B cell (primary cell): ENCODE data around the gene CLDND2.
"Not testable (repeated sequence)": the region's sequence is repeated elsewhere in the genome, so short reads cannot be mapped to it uniquely, and the experiment has no call there.

Experiments
- EZH2 ChIP-seq: IDR thresholded peaks from 2 replicates; pipeline ENCODE4 v1.6.1; 2012; ENCODE audit warnings: borderline replicate concordance, low read depth, mild to moderate bottlenecking, moderate library complexity, low read length; ENCODE audit not compliant: insufficient read depth, poor library complexity, severe bottlenecking
- TF ChIP-seq, protein P1 (sequence below): fragments of 200-600 bp; IDR thresholded peaks from one replicate; pipeline ENCODE4 v1.8.0; 2022; ENCODE audit warnings: antibody characterized with exemption, mild to moderate bottlenecking

DNA sequence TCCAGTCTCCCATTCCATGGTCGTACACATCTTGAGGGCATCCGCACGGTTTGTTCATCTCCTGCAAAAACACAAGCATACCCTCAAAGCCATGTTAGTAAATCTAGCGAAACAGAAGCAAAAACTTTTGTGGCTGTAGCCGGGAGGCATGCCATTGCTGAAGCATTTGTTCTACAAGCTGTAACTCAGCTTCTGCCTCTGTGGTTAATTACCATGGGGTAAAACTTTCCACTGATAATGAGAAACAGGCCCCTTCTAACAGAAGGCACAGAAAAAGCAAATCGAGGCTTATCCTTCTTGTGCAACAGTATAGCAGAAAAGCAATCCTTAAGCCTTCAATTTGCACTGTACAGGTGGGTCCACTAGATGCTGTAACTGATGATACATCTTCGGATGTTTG, 31.1 kb upstream of the CLDND2 start:
- TF ChIP-seq, protein P1, sequence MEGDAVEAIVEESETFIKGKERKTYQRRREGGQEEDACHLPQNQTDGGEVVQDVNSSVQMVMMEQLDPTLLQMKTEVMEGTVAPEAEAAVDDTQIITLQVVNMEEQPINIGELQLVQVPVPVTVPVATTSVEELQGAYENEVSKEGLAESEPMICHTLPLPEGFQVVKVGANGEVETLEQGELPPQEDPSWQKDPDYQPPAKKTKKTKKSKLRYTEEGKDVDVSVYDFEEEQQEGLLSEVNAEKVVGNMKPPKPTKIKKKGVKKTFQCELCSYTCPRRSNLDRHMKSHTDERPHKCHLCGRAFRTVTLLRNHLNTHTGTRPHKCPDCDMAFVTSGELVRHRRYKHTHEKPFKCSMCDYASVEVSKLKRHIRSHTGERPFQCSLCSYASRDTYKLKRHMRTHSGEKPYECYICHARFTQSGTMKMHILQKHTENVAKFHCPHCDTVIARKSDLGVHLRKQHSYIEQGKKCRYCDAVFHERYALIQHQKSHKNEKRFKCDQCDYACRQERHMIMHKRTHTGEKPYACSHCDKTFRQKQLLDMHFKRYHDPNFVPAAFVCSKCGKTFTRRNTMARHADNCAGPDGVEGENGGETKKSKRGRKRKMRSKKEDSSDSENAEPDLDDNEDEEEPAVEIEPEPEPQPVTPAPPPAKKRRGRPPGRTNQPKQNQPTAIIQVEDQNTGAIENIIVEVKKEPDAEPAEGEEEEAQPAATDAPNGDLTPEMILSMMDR = not testable (repeated sequence)
- TF ChIP-seq EZH2 = not testable (repeated sequence)
